BJ (cell line): ENCODE data around the gene LDB2. TPM values are rescaled to one million over a fixed set of nuclear protein-coding genes. Genes with fewer than 3 reads are reported as not detected.

Experiments used
- CTCF ChIA-PET: fragments of 350-600 bp; formaldehyde crosslinking; extraction: SDS; loops from one replicate; lab custom pipeline; 2021; ENCODE audit warnings: antibody characterized with exemption, inconsistent platforms; lab: Yijun Ruan, JAX
- POLR2A ChIA-PET: fragments of 300-600 bp; sonication (Branson Sonifier 250); formaldehyde crosslinking; extraction: SDS; loops from one replicate; lab custom pipeline; 2021; ENCODE audit warnings: antibody characterized with exemption; lab: Charles Lee
- DNase-seq: peaks from one replicate; pipeline ENCODE4 v3.0.0-alpha.2; 2011; ENCODE audit warnings: low read depth
- H3K27me3 ChIP-seq: 2 replicates; pipeline ENCODE4 v1.6.0; 2011; ENCODE audit warnings: low read length; ENCODE audit not compliant: control insufficient read depth, insufficient read depth
- H3K36me3 ChIP-seq: 2 replicates; pipeline ENCODE4 v1.5.1; 2011; ENCODE audit warnings: low read length; ENCODE audit not compliant: control insufficient read depth, insufficient read depth
- H3K4me3 ChIP-seq: 2 replicates; pipeline ENCODE4 v1.5.1; 2011; ENCODE audit warnings: low read depth, mild to moderate bottlenecking, control low read depth, low read length
- polyA plus RNA-seq: library from polyadenylated mRNA; depleted of rRNA; stranded (reverse); fragments of >200 nt; gene quantifications from 2 replicates; pipeline ENCODE4 v1.2.3, GENCODE V29; 2011
- TF ChIP-seq, protein P1 (sequence below): IDR thresholded peaks from 2 replicates; pipeline ENCODE4 v1.5.1; 2011; ENCODE audit warnings: low read depth, mild to moderate bottlenecking, control low read depth, inconsistent platforms, low read length, moderate library complexity; ENCODE audit not compliant: insufficient read depth

LDB2 gene
- polyA plus RNA-seq, 1 experiment, result 79.7 TPM

- TF ChIP-seq, protein P1, sequence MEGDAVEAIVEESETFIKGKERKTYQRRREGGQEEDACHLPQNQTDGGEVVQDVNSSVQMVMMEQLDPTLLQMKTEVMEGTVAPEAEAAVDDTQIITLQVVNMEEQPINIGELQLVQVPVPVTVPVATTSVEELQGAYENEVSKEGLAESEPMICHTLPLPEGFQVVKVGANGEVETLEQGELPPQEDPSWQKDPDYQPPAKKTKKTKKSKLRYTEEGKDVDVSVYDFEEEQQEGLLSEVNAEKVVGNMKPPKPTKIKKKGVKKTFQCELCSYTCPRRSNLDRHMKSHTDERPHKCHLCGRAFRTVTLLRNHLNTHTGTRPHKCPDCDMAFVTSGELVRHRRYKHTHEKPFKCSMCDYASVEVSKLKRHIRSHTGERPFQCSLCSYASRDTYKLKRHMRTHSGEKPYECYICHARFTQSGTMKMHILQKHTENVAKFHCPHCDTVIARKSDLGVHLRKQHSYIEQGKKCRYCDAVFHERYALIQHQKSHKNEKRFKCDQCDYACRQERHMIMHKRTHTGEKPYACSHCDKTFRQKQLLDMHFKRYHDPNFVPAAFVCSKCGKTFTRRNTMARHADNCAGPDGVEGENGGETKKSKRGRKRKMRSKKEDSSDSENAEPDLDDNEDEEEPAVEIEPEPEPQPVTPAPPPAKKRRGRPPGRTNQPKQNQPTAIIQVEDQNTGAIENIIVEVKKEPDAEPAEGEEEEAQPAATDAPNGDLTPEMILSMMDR, result no peak
- no peaks in the 10 kb centered on the region for H3K36me3 ChIP-seq
- no peak for DNase-seq
- ChIA-PET CTCF (interaction anchor here (1.0 kb wide), 1 partner anchor 36 kb away, joined by 3 read pairs; no protein-coding TSS in a partner anchor), POLR2A (no interaction called here)
- no peak overlapping the region for H3K4me3 ChIP-seq
- H3K27me3 ChIP-seq, result no peaks in the 10 kb centered on the region
These were observed 222.1 kb downstream of the LDB2 start for GRCh38 chr4:16676230-16676770.

- H3K36me3 ChIP-seq, result no peaks in the 10 kb centered on the region
- ChIA-PET POLR2A (no interaction called here), CTCF (no interaction called here)
- no peaks in the 10 kb centered on the region for H3K27me3 ChIP-seq
- no peak for DNase-seq
- H3K4me3 ChIP-seq, result no peak overlapping the region
- TF ChIP-seq, protein P1, result no peak
These were observed 224.4 kb downstream of the LDB2 start for GRCh38 chr4:16674082-16674481.

DNA sequence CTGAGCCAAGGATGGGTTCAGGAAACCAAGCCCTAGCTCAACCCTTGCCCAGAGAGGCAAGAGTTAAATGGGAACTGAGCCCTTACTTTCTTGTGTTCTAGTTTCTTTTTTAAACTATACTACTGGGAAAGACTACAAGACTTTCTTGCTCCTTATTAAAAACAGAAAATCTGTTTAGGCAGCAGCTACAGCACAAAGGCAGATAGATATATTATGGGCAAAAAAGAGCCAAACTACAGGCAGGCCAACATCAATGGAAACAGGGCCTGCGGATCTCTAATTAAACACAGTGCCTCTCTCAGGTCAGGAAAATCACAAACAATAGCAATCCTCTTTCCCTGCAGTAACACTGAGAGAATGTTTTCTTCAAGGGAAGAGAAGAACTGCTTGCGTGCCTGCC, 226.0 kb downstream of the LDB2 start:
- CTCF ChIA-PET, result interaction anchor here (1.1 kb wide), 1 partner anchor 72 kb away, joined by 3 read pairs; no protein-coding TSS in a partner anchor

DNA sequence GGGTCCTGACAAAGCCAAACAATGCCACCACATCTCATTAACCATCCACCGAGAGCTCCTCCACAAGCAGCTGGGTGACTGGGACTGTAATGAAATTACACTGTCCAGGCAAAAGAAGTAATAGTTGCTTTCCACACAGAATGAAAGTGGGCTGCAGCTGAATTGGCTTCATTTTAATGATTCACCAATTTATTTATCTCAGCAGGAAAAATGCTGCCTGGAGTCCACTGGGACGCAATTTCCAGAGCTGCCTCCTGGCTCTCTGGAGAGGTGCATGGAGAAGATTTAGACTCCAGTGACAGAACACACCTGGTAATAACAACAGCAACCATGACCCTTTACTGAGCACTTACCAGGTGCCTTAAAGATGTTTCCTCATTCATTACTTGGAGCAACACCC, 226.7 kb downstream of the LDB2 start:
- ChIA-PET CTCF (interaction anchor here (1.1 to 1.4 kb wide), 2 partner anchors 71 to 383 kb away, joined by 3 read pairs; no protein-coding TSS in a partner anchor), POLR2A (no interaction called here)
- no peaks in the 10 kb centered on the region for H3K27me3 ChIP-seq
- H3K4me3 ChIP-seq, result no peak overlapping the region
- DNase-seq, result no peak
- TF ChIP-seq, protein P1, result no peak
- no peaks in the 10 kb centered on the region for H3K36me3 ChIP-seq

More for the DNA sequence above, 226.0 kb downstream of the LDB2 start:
- no peak for DNase-seq
- TF ChIP-seq, protein P1, result no peak
- Histone ChIP-seq H3K27me3 (no peaks in the 10 kb centered on the region), H3K36me3 (no peaks in the 10 kb centered on the region), H3K4me3 (no peak overlapping the region)
- POLR2A ChIA-PET, result no interaction called here

- Histone ChIP-seq H3K4me3 (no peak overlapping the region), H3K36me3 (no peaks in the 10 kb centered on the region), H3K27me3 (no peaks in the 10 kb centered on the region)
- TF ChIP-seq, protein P1, result no peak
- DNase-seq, result no peak
- CTCF ChIA-PET, result interaction anchor here (1.4 kb wide), 1 partner anchor 382 kb away, joined by 3 read pairs; no protein-coding TSS in a partner anchor
- POLR2A ChIA-PET, result interaction anchor here (0.6 kb wide), 1 partner anchor 15 kb away, joined by 3 read pairs; no protein-coding TSS in a partner anchor
These were observed 227.7 kb downstream of the LDB2 start for GRCh38 chr4:16670727-16671126.
